ENCODE measurements around the gene TRAPPC4.

TRAPPC4 gene

GRCh38 chr11:119049081-119049480 is 30.5 kb downstream of the TRAPPC4 start:
- CTCF ChIA-PET = interaction anchor here (1.7 to 2.4 kb wide), 3 partner anchors 7 to 46 kb away, joined by 7 to 10 read pairs (median 7); a partner anchor contains a TSS
- Histone ChIP-seq H3K9me3 (ENCODE audit: control extremely low read depth in 1 of 5, control insufficient read depth in 4 of 5, insufficient read depth in 2 of 5, low read depth in 1 of 5, low read length in 4 of 5) (no peaks in the 10 kb centered on the region), H3K36me3 (ENCODE audit: control insufficient read depth in 4 of 4, insufficient read depth in 4 of 4, low read length in 3 of 4) (peaks cover 14 to 91% (median 74%) of the 10 kb centered on the region in 4 experiments), H3K4me3 (ENCODE audit: control insufficient read depth in 1 of 7, extremely low read depth in 1 of 7, insufficient read depth in 4 of 7, low read depth in 2 of 7, low read length in 6 of 7) (no peak overlapping the region), H3K4me1 (ENCODE audit: control extremely low read depth in 1 of 4, control insufficient read depth in 4 of 4, insufficient read depth in 4 of 4, low read length in 3 of 4) (no peaks in the 10 kb centered on the region), H3K27me3 (replicated peaks in 2 of 5; ENCODE audit: control insufficient read depth in 4 of 5, insufficient read depth in 5 of 5, low read length in 4 of 5) (no peaks in the 10 kb centered on the region), H3K27ac (ENCODE audit: insufficient read depth in 1 of 2, low read depth in 1 of 2, low read length in 2 of 2, poor library complexity in 1 of 2, severe bottlenecking in 2 of 2) (no peak overlapping the region)
- DNase-seq = no peak
- 94% methylated on average over 2 of the region's 7 CpGs for WGBS (ENCODE audit: insufficient coverage)
- POLR2A ChIA-PET = no interaction called here

GRCh38 chr11:119051440-119052162 is 33.0 kb downstream of the TRAPPC4 start:
- peaks cover 17 to 87% (median 71%) of the 10 kb centered on the region in 4 experiments for H3K36me3 ChIP-seq (ENCODE audit: control insufficient read depth in 4 of 4, insufficient read depth in 4 of 4, low read length in 3 of 4)
- DNase-seq = no peak

GRCh38 chr11:119052163-119052814 is 33.7 kb downstream of the TRAPPC4 start:
- Histone ChIP-seq H3K36me3 (ENCODE audit: control insufficient read depth in 4 of 4, insufficient read depth in 4 of 4, low read length in 3 of 4) (peaks cover 15 to 81% (median 68%) of the 10 kb centered on the region in 4 experiments), H3K9me3 (ENCODE audit: control extremely low read depth in 1 of 5, control insufficient read depth in 4 of 5, insufficient read depth in 2 of 5, low read depth in 1 of 5, low read length in 4 of 5) (no peaks in the 10 kb centered on the region), H3K4me3 (ENCODE audit: control insufficient read depth in 1 of 7, extremely low read depth in 1 of 7, insufficient read depth in 4 of 7, low read depth in 2 of 7, low read length in 6 of 7) (no peak overlapping the region), H3K27me3 (replicated peaks in 2 of 5; ENCODE audit: control insufficient read depth in 4 of 5, insufficient read depth in 5 of 5, low read length in 4 of 5) (no peaks in the 10 kb centered on the region), H3K4me1 (ENCODE audit: control extremely low read depth in 1 of 4, control insufficient read depth in 4 of 4, insufficient read depth in 4 of 4, low read length in 3 of 4) (peaks cover 2 to 12% (median 10%) of the 10 kb centered on the region in 4 experiments), H3K27ac (ENCODE audit: insufficient read depth in 1 of 2, low read depth in 1 of 2, low read length in 2 of 2, poor library complexity in 1 of 2, severe bottlenecking in 2 of 2) (no peak overlapping the region)
- WGBS (ENCODE audit: insufficient coverage) = 98% methylated on average over 20 of the region's 23 CpGs
- CTCF ChIA-PET = interaction anchor here (1.0 to 5.1 kb wide), 3 partner anchors 8 to 42 kb away, joined by 3 to 36 read pairs (median 7); no protein-coding TSS in a partner anchor
- DNase-seq = no peak
- POLR2A ChIA-PET = no interaction called here

More at GRCh38 chr11:119051440-119052162, 33.0 kb downstream of the TRAPPC4 start:
- ChIA-PET POLR2A (no interaction called here), CTCF (interaction anchor here (0.6 to 1.6 kb wide), 4 partner anchors 13 to 774 kb away, joined by 3 to 7 read pairs (median 4); no protein-coding TSS in a partner anchor)
- no peaks in the 10 kb centered on the region for H3K27me3 ChIP-seq (replicated peaks in 2 of 5; ENCODE audit: control insufficient read depth in 4 of 5, insufficient read depth in 5 of 5, low read length in 4 of 5)
- peaks cover 2 to 12% (median 10%) of the 10 kb centered on the region in 4 experiments for H3K4me1 ChIP-seq (ENCODE audit: control extremely low read depth in 1 of 4, control insufficient read depth in 4 of 4, insufficient read depth in 4 of 4, low read length in 3 of 4)
- H3K9me3 ChIP-seq (ENCODE audit: control extremely low read depth in 1 of 5, control insufficient read depth in 4 of 5, insufficient read depth in 2 of 5, low read depth in 1 of 5, low read length in 4 of 5) = no peaks in the 10 kb centered on the region
- H3K4me3 ChIP-seq (ENCODE audit: control insufficient read depth in 1 of 7, extremely low read depth in 1 of 7, insufficient read depth in 4 of 7, low read depth in 2 of 7, low read length in 6 of 7) = no peak overlapping the region
- no peak overlapping the region for H3K27ac ChIP-seq (ENCODE audit: insufficient read depth in 1 of 2, low read depth in 1 of 2, low read length in 2 of 2, poor library complexity in 1 of 2, severe bottlenecking in 2 of 2)
- WGBS (ENCODE audit: insufficient coverage) = 99% methylated on average over 9 of the region's 17 CpGs

- Histone ChIP-seq H3K36me3 (ENCODE audit: control insufficient read depth in 4 of 4, insufficient read depth in 4 of 4, low read length in 3 of 4) (peaks cover 10 to 59% (median 48%) of the 10 kb centered on the region in 4 experiments), H3K27me3 (replicated peaks in 2 of 5; ENCODE audit: control insufficient read depth in 4 of 5, insufficient read depth in 5 of 5, low read length in 4 of 5) (no peaks in the 10 kb centered on the region), H3K4me3 (ENCODE audit: control insufficient read depth in 1 of 7, extremely low read depth in 1 of 7, insufficient read depth in 4 of 7, low read depth in 2 of 7, low read length in 6 of 7) (no peak overlapping the region), H3K27ac (ENCODE audit: insufficient read depth in 1 of 2, low read depth in 1 of 2, low read length in 2 of 2, poor library complexity in 1 of 2, severe bottlenecking in 2 of 2) (no peak overlapping the region), H3K9me3 (ENCODE audit: control extremely low read depth in 1 of 5, control insufficient read depth in 4 of 5, insufficient read depth in 2 of 5, low read depth in 1 of 5, low read length in 4 of 5) (no peaks in the 10 kb centered on the region), H3K4me1 (ENCODE audit: control extremely low read depth in 1 of 4, control insufficient read depth in 4 of 4, insufficient read depth in 4 of 4, low read length in 3 of 4) (peaks cover 4 to 22% (median 19%) of the 10 kb centered on the region in 4 experiments)
- ChIA-PET POLR2A (interaction anchor here (0.7 to 2.2 kb wide), 4 partner anchors 9 to 34 kb away, joined by 3 to 15 read pairs (median 4); no protein-coding TSS in a partner anchor), CTCF (interaction anchor here (0.7 to 5.1 kb wide), 6 partner anchors 10 to 45 kb away, joined by 3 to 36 read pairs (median 4); partner anchors contain the start of gene VPS11)
- DNase-seq = no peak
- 97% methylated on average over 10 of the region's 10 CpGs for WGBS (ENCODE audit: insufficient coverage)
Measured at GRCh38 chr11:119054418-119054817, 35.9 kb downstream of the TRAPPC4 start.

- H3K36me3 ChIP-seq (ENCODE audit: control insufficient read depth in 4 of 4, insufficient read depth in 4 of 4, low read length in 3 of 4) = peaks cover 10 to 48% (median 40%) of the 10 kb centered on the region in 4 experiments
- POLR2A ChIA-PET = interaction anchor here (1.0 to 4.9 kb wide), 8 partner anchors 10 to 39 kb away, joined by 3 to 36 read pairs (median 8); partner anchors contain the start of genes RPS25, TRAPPC4 and VPS11
- CTCF ChIA-PET = interaction anchor here (0.6 to 5.1 kb wide), 20 partner anchors 8 to 144 kb away, joined by 3 to 36 read pairs (median 4); partner anchors contain the start of gene VPS11
- H3K9me3 ChIP-seq (ENCODE audit: control extremely low read depth in 1 of 5, control insufficient read depth in 4 of 5, insufficient read depth in 2 of 5, low read depth in 1 of 5, low read length in 4 of 5) = no peaks in the 10 kb centered on the region
- H3K27me3 ChIP-seq (replicated peaks in 2 of 5; ENCODE audit: control insufficient read depth in 4 of 5, insufficient read depth in 5 of 5, low read length in 4 of 5) = no peaks in the 10 kb centered on the region
- 78% methylated on average over 1 of the region's 6 CpGs for WGBS (ENCODE audit: insufficient coverage)
- DNase-seq = peak; percentile 71 to 77 (median 72)
- peak overlapping the region; percentile 46 to 86 (median 79) for H3K4me3 ChIP-seq (ENCODE audit: control insufficient read depth in 1 of 7, extremely low read depth in 1 of 7, insufficient read depth in 4 of 7, low read depth in 2 of 7, low read length in 6 of 7)
- peaks cover 4 to 22% (median 19%) of the 10 kb centered on the region in 4 experiments for H3K4me1 ChIP-seq (ENCODE audit: control extremely low read depth in 1 of 4, control insufficient read depth in 4 of 4, insufficient read depth in 4 of 4, low read length in 3 of 4)
- peak overlapping the region; percentile 89 to 95 for H3K27ac ChIP-seq (ENCODE audit: insufficient read depth in 1 of 2, low read depth in 1 of 2, low read length in 2 of 2, poor library complexity in 1 of 2, severe bottlenecking in 2 of 2)
Measured at GRCh38 chr11:119055901-119056300, 37.3 kb downstream of the TRAPPC4 start.

GRCh38 chr11:119056421-119056999 is 37.9 kb downstream of the TRAPPC4 start:
- POLR2A ChIA-PET = interaction anchor here (1.0 to 4.9 kb wide), 9 partner anchors 9 to 46 kb away, joined by 3 to 36 read pairs (median 9); partner anchors contain the start of genes DPAGT1, RPS25, TRAPPC4 and VPS11

More at GRCh38 chr11:119056421-119056999, 37.9 kb downstream of the TRAPPC4 start:
- Histone ChIP-seq H3K9me3 (ENCODE audit: control extremely low read depth in 1 of 5, control insufficient read depth in 4 of 5, insufficient read depth in 2 of 5, low read depth in 1 of 5, low read length in 4 of 5) (no peaks in the 10 kb centered on the region), H3K4me1 (ENCODE audit: control extremely low read depth in 1 of 4, control insufficient read depth in 4 of 4, insufficient read depth in 4 of 4, low read length in 3 of 4) (peaks cover 4 to 22% (median 19%) of the 10 kb centered on the region in 4 experiments), H3K36me3 (ENCODE audit: control insufficient read depth in 4 of 4, insufficient read depth in 4 of 4, low read length in 3 of 4) (peaks cover 10 to 42% (median 35%) of the 10 kb centered on the region in 4 experiments), H3K4me3 (ENCODE audit: control insufficient read depth in 1 of 7, extremely low read depth in 1 of 7, insufficient read depth in 4 of 7, low read depth in 2 of 7, low read length in 6 of 7) (peak overlapping the region; percentile 46 to 86 (median 79)), H3K27me3 (replicated peaks in 2 of 5; ENCODE audit: control insufficient read depth in 4 of 5, insufficient read depth in 5 of 5, low read length in 4 of 5) (no peaks in the 10 kb centered on the region), H3K27ac (ENCODE audit: insufficient read depth in 1 of 2, low read depth in 1 of 2, low read length in 2 of 2, poor library complexity in 1 of 2, severe bottlenecking in 2 of 2) (peak overlapping the region; percentile 89 to 95)
- DNase-seq = peak; percentile 9 to 54 (median 46)
- 0% methylated on average over 30 of the region's 48 CpGs for WGBS (ENCODE audit: insufficient coverage)
- CTCF ChIA-PET = interaction anchor here (0.8 to 5.1 kb wide), 17 partner anchors 9 to 144 kb away, joined by 3 to 36 read pairs (median 4); partner anchors contain the start of genes SLC37A4 and VPS11

Measured in common myeloid progenitor, CD34-positive (primary cell).